ENCODE measurements around the gene ZNF326.

DNA sequence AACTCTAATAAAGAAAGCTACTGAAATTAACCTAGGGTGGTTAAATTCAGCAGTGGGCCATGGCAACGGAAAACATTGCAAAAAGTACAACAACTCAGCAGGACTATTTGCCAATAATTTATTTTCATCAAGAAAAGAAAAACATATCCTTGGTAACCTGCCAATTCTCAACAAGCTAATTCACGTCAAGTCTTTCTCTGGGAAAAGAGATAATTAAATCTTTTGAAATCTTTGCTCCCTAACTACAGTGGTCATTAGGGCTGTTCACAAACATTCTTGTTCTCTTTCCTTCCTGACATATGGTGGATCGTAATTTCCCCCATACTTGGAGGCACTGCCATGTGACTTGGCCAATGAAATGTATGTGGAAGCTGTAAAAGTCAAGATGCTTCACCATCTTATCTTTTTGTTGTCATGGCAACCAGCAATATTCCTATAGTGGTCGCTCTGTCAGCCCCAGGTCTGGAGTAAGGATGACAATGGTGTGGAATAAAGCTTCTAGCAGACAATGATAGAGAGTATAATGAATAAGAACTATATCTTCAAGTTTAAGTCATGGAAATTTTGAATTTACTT, 29.6 kb upstream of the ZNF326 start:
- TF ChIP-seq TCF12 (IDR thresholded peaks at IDR 0.05; ENCODE audit: low read depth, low read length) (no peak), EZH2 (IDR thresholded peaks at IDR 0.05; ENCODE audit: low read depth, low read length, severe bottlenecking) (no peak), POLR2AphosphoS5 (IDR thresholded peaks at IDR 0.05; ENCODE audit: low read depth, low read length) (no peak), YY1 (IDR thresholded peaks at IDR 0.05; ENCODE audit: low read depth, low read length) (no peak), SIX5 (IDR thresholded peaks at IDR 0.05; ENCODE audit: low read depth, low read length) (no peak), JUND (IDR thresholded peaks at IDR 0.05; ENCODE audit: low read length) (no peak), POLR2A (IDR thresholded peaks at IDR 0.05; ENCODE audit: control extremely low read depth in 1 of 2, low read depth in 2 of 2, low read length in 2 of 2) (no peak), CHD2 (IDR thresholded peaks at IDR 0.05; ENCODE audit: low read length) (no peak), TAF1 (IDR thresholded peaks at IDR 0.05; ENCODE audit: low read depth, low read length) (no peak)
- TF ChIP-seq, protein P1, sequence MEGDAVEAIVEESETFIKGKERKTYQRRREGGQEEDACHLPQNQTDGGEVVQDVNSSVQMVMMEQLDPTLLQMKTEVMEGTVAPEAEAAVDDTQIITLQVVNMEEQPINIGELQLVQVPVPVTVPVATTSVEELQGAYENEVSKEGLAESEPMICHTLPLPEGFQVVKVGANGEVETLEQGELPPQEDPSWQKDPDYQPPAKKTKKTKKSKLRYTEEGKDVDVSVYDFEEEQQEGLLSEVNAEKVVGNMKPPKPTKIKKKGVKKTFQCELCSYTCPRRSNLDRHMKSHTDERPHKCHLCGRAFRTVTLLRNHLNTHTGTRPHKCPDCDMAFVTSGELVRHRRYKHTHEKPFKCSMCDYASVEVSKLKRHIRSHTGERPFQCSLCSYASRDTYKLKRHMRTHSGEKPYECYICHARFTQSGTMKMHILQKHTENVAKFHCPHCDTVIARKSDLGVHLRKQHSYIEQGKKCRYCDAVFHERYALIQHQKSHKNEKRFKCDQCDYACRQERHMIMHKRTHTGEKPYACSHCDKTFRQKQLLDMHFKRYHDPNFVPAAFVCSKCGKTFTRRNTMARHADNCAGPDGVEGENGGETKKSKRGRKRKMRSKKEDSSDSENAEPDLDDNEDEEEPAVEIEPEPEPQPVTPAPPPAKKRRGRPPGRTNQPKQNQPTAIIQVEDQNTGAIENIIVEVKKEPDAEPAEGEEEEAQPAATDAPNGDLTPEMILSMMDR (IDR thresholded peaks at IDR 0.05; ENCODE audit: control extremely low read depth in 1 of 3, insufficient read depth in 1 of 3, low read depth in 1 of 3, low read length in 3 of 3) = no peak
- TF ChIP-seq, protein P2, sequence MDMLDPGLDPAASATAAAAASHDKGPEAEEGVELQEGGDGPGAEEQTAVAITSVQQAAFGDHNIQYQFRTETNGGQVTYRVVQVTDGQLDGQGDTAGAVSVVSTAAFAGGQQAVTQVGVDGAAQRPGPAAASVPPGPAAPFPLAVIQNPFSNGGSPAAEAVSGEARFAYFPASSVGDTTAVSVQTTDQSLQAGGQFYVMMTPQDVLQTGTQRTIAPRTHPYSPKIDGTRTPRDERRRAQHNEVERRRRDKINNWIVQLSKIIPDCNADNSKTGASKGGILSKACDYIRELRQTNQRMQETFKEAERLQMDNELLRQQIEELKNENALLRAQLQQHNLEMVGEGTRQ (IDR thresholded peaks at IDR 0.05; ENCODE audit: low read length) = no peak

Data from H1 (cell line).